Medulla oblongata (tissue), 1 donor: Measurements from ENCODE around the gene RNF40.
"Not testable (repeated sequence)": the region's sequence is repeated elsewhere in the genome, so short reads cannot be mapped to it uniquely, and the experiment has no call there.

Experiments used
- DNase-seq: peaks from one replicate; pipeline ENCODE4 v3.0.0-alpha.2; 2015; ENCODE audit errors: extremely low spot score

The RNF40 gene

GRCh38 chr16:30820952-30821421 is 58.9 kb downstream of the RNF40 start:
- DNase-seq = no peak

DNA sequence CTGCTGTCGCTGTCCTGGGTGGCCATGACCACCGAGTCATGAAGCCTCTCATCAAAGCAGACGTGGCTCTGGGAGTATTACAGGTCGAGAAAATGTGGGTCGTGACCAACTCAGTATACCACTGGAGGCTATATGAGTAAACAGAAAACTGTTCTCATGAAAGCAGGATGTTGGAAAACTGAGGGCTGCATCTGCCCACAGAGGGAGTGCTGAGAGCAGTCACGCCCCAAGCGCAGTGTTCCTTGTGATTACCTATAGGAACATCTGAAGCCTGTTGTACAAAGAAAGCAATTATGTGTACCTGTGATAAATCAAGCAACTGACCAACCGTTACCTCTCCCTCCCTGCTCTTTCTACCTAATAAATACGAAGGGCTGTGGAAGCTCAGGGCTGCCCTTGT is 59.3 kb downstream of the RNF40 start:
- not testable (repeated sequence) for DNase-seq

GRCh38 chr16:30821891-30822290 is 59.8 kb downstream of the RNF40 start:
- no peak for DNase-seq
